ENCODE measurements around the gene MED10. TPM values are rescaled to one million over a fixed set of nuclear protein-coding genes. Genes with fewer than 3 reads are reported as not detected.
"Not testable (repeated sequence)": the region's sequence is repeated elsewhere in the genome, so short reads cannot be mapped to it uniquely, and the experiment has no call there.

MED10 gene
- total and polyA plus RNA-seq, 4 donors = 18.9 to 34.3 (median 31.4) TPM

GRCh38 chr5:6359555-6360322, 18.6 kb downstream of the MED10 start:
- Histone ChIP-seq H3K27me3 (ENCODE audit: control insufficient read depth in 3 of 3, insufficient read depth in 3 of 3, low read length in 2 of 3) (no peaks in the 10 kb centered on the region), H3K4me3 (no peak overlapping the region), H3K36me3 (ENCODE audit: control insufficient read depth in 4 of 4, insufficient read depth in 4 of 4, low read length in 4 of 4) (peaks cover 0 to 10% (median 0%) of the 10 kb centered on the region in 4 donors), H3K4me1 (ENCODE audit: control insufficient read depth in 5 of 5, insufficient read depth in 5 of 5, low read length in 5 of 5) (no peaks in the 10 kb centered on the region), H3K9ac (ENCODE audit: insufficient read depth in 1 of 2, low read length in 2 of 2) (no peak overlapping the region), H3K27ac (ENCODE audit: low read depth in 1 of 2, low read length in 1 of 2) (no peak overlapping the region), H3K9me3 (ENCODE audit: control insufficient read depth in 4 of 4, insufficient read depth in 3 of 4, low read length in 3 of 4) (peaks cover 0 to 7% (median 0%) of the 10 kb centered on the region in 4 donors)
- ATAC-seq (ENCODE audit: insufficient read depth, low FRiP score) (no peak), DNase-seq (no peak)
- TF ChIP-seq CTCF (IDR thresholded peaks at IDR 0.05; ENCODE audit: control extremely low read depth, extremely low read depth) = no peak
- 22 to 55% methylated on average over 16 of the region's 16 CpGs for WGBS, 2 donors

- 93% methylated on average over 6 of the region's 6 CpGs for WGBS, 2 donors
- DNase-seq = no peak
Measured at GRCh38 chr5:6358434-6358820, 19.9 kb downstream of the MED10 start.

GRCh38 chr5:6357817-6358433, 20.4 kb downstream of the MED10 start:
- not testable (repeated sequence) for DNase-seq; H3K27ac ChIP-seq (ENCODE audit: low read depth in 1 of 2, low read length in 1 of 2); ATAC-seq (ENCODE audit: insufficient read depth, low FRiP score); H3K4me3 ChIP-seq; H3K27me3 ChIP-seq (ENCODE audit: control insufficient read depth in 3 of 3, insufficient read depth in 3 of 3, low read length in 2 of 3); H3K4me1 ChIP-seq (ENCODE audit: control insufficient read depth in 5 of 5, insufficient read depth in 5 of 5, low read length in 5 of 5); H3K9ac ChIP-seq (ENCODE audit: insufficient read depth in 1 of 2, low read length in 2 of 2); H3K9me3 ChIP-seq (ENCODE audit: control insufficient read depth in 4 of 4, insufficient read depth in 3 of 4, low read length in 3 of 4); H3K36me3 ChIP-seq (ENCODE audit: control insufficient read depth in 4 of 4, insufficient read depth in 4 of 4, low read length in 4 of 4)
- WGBS, 2 donors = 91 to 93% methylated on average over 8 of the region's 8 CpGs

More at GRCh38 chr5:6358434-6358820, 19.9 kb downstream of the MED10 start:
- peaks cover 0 to 7% (median 0%) of the 10 kb centered on the region in 4 donors for H3K9me3 ChIP-seq (ENCODE audit: control insufficient read depth in 4 of 4, insufficient read depth in 3 of 4, low read length in 3 of 4)
- no peaks in the 10 kb centered on the region for H3K4me1 ChIP-seq (ENCODE audit: control insufficient read depth in 5 of 5, insufficient read depth in 5 of 5, low read length in 5 of 5)
- H3K9ac ChIP-seq (ENCODE audit: insufficient read depth in 1 of 2, low read length in 2 of 2) = no peak overlapping the region
- H3K27ac ChIP-seq (ENCODE audit: low read depth in 1 of 2, low read length in 1 of 2) = no peak overlapping the region
- H3K36me3 ChIP-seq (ENCODE audit: control insufficient read depth in 4 of 4, insufficient read depth in 4 of 4, low read length in 4 of 4) = peaks cover 0 to 10% (median 0%) of the 10 kb centered on the region in 4 donors
- no peaks in the 10 kb centered on the region for H3K27me3 ChIP-seq (ENCODE audit: control insufficient read depth in 3 of 3, insufficient read depth in 3 of 3, low read length in 2 of 3)
- ATAC-seq (ENCODE audit: insufficient read depth, low FRiP score) = no peak
- no peak overlapping the region for H3K4me3 ChIP-seq
- no peak for TF ChIP-seq CTCF (IDR thresholded peaks at IDR 0.05; ENCODE audit: control extremely low read depth, extremely low read depth)

- Histone ChIP-seq H3K27ac (ENCODE audit: low read depth in 1 of 2, low read length in 1 of 2) (no peak overlapping the region), H3K27me3 (ENCODE audit: control insufficient read depth in 3 of 3, insufficient read depth in 3 of 3, low read length in 2 of 3) (no peaks in the 10 kb centered on the region), H3K4me3 (no peak overlapping the region), H3K9ac (ENCODE audit: insufficient read depth in 1 of 2, low read length in 2 of 2) (no peak overlapping the region), H3K36me3 (ENCODE audit: control insufficient read depth in 4 of 4, insufficient read depth in 4 of 4, low read length in 4 of 4) (peaks cover 0 to 3% (median 0%) of the 10 kb centered on the region in 4 donors), H3K4me1 (ENCODE audit: control insufficient read depth in 5 of 5, insufficient read depth in 5 of 5, low read length in 5 of 5) (no peaks in the 10 kb centered on the region), H3K9me3 (ENCODE audit: control insufficient read depth in 4 of 4, insufficient read depth in 3 of 4, low read length in 3 of 4) (peaks cover 0 to 7% (median 0%) of the 10 kb centered on the region in 4 donors)
- no peak for ATAC-seq (ENCODE audit: insufficient read depth, low FRiP score)
- no peak for TF ChIP-seq CTCF (IDR thresholded peaks at IDR 0.05; ENCODE audit: control extremely low read depth, extremely low read depth)
- WGBS, 2 donors = 93 to 97% methylated on average over 16 of the region's 16 CpGs
- DNase-seq = no peak
Measured at GRCh38 chr5:6356578-6357164, 21.7 kb downstream of the MED10 start.
